K562 (cell line): ENCODE results near the gene EPS8L1. TPM values are rescaled to one million over a fixed set of nuclear protein-coding genes. Genes with fewer than 3 reads are reported as not detected.

Source experiments
- ARID2 ChIP-seq: fragments of 450-650 bp; IDR thresholded peaks from 2 replicates; pipeline ENCODE4 v1.6.1; 2017; ENCODE audit warnings: antibody characterized with exemption, mild to moderate bottlenecking
- ARID4B ChIP-seq: sonication (generic); formaldehyde crosslinking; IDR thresholded peaks from 2 replicates; pipeline ENCODE4 v1.8.0; 2022; ENCODE audit warnings: mild to moderate bottlenecking, missing genetic modification reagents
- CTCFL ChIP-seq: IDR thresholded peaks from 2 replicates; pipeline ENCODE4 v1.6.1; 2011; ENCODE audit warnings: borderline replicate concordance, low read depth, mild to moderate bottlenecking, moderate library complexity, low read length; ENCODE audit not compliant: insufficient read depth, poor library complexity, severe bottlenecking
- HDAC1 ChIP-seq, 2 experiments: fragments of 450-650 bp; IDR thresholded peaks; 2 replicates each; pipeline ENCODE4 v1.6.1; 2016 to 2017; ENCODE audit warnings: inconsistent platforms in 1 of 2, mild to moderate bottlenecking in 1 of 2, moderate library complexity in 1 of 2
- HDGF ChIP-seq: fragments of 450-650 bp; IDR thresholded peaks from 2 replicates; pipeline ENCODE4 v1.6.1; 2016
- HIVEP1 ChIP-seq: fragments of 250-450 bp; sonication (Bioruptor Pico); IDR thresholded peaks from 2 replicates; pipeline ENCODE4 v1.4.0; 2020; ENCODE audit warnings: mild to moderate bottlenecking
- OTX1 ChIP-seq: fragments of 450-650 bp; formaldehyde crosslinking; IDR thresholded peaks from 2 replicates; pipeline ENCODE4 v1.4.0; 2022; ENCODE audit warnings: mild to moderate bottlenecking
- PHB2 ChIP-seq: fragments of 450-650 bp; IDR thresholded peaks from 2 replicates; pipeline ENCODE4 v1.6.1; 2017; ENCODE audit warnings: low read depth
- POLR2AphosphoS5 ChIP-seq: IDR thresholded peaks from 2 replicates; pipeline ENCODE4 v1.6.1; 2011; ENCODE audit warnings: mild to moderate bottlenecking, low read depth, low read length, moderate library complexity; ENCODE audit not compliant: control insufficient read depth, insufficient read depth
- RBBP5 ChIP-seq: fragments of 200-600 bp; sonication (generic); IDR thresholded peaks from 2 replicates; pipeline ENCODE4 v1.6.1; 2012; ENCODE audit warnings: borderline replicate concordance, mild to moderate bottlenecking, low read length, control low read depth, inconsistent platforms; ENCODE audit not compliant: insufficient read depth, poor library complexity, severe bottlenecking
- SIX5 ChIP-seq, 2 experiments: IDR thresholded peaks; 2 replicates each; pipeline ENCODE4 v1.6.1; 2011; ENCODE audit warnings: low read length in 2 of 2, borderline replicate concordance in 1 of 2, low read depth in 1 of 2, mild to moderate bottlenecking in 1 of 2, moderate library complexity in 1 of 2; ENCODE audit not compliant: insufficient read depth in 1 of 2
- TEAD4 ChIP-seq, 2 experiments: sonication (generic) in 1 of 2; formaldehyde crosslinking in 1 of 2; IDR thresholded peaks; 2 replicates each; pipeline versions ENCODE4 v1.6.1 to v1.8.0; 2012 to 2022; ENCODE audit warnings: borderline replicate concordance in 1 of 2, inconsistent platforms in 1 of 2, low read length in 1 of 2, mild to moderate bottlenecking in 1 of 2, missing genetic modification reagents in 1 of 2
- VEZF1 ChIP-seq: fragments of 200-800 bp; sonication (Bioruptor generic); IDR thresholded peaks from 2 replicates; pipeline ENCODE4 v1.6.1; 2017; ENCODE audit warnings: missing genetic modification characterization, missing compliant biosample characterization
- ZNF143 ChIP-seq: sonication (generic); formaldehyde crosslinking; IDR thresholded peaks from 2 replicates; pipeline ENCODE4 v1.9.0; 2022; ENCODE audit warnings: mild to moderate bottlenecking, missing genetic modification reagents
- ZNF24 ChIP-seq: fragments of 450-650 bp; IDR thresholded peaks from 2 replicates; pipeline ENCODE4 v1.6.1; 2016
- polyA plus RNA-seq, 8 experiments: library from polyadenylated mRNA; depleted of rRNA in 4 of 8; stranded (reverse) in 5 of 8; unstranded in 3 of 8; fragments of >200 nt; fragmentation: Nextera tagmentation in 2 of 8; fragmentation: Illumina TruSeq in 1 of 8; extraction: Ambion mirVana in 2 of 8; extraction: Trizol in 1 of 8; gene quantifications; 2 replicates each; pipeline versions ENCODE4 v1.2.1 to v1.2.3, GENCODE V29; 2011 to 2014; ENCODE audit warnings: inconsistent platforms in 1 of 8, missing spikeins in 1 of 8
- total RNA-seq, 7 experiments: library from RNA; depleted of rRNA in 6 of 7; stranded (reverse); fragments of >200 nt in 6 of 7; fragmentation: Illumina TruSeq in 2 of 7; extraction: Trizol in 2 of 7; gene quantifications; 2 replicates each; pipeline versions ENCODE4 v1.2.1 to v1.2.3, GENCODE V29; 2011 to 2021; ENCODE audit warnings: low replicate concordance in 1 of 7
- TF ChIP-seq, protein P1 (sequence below): fragments of 450-650 bp; formaldehyde crosslinking; IDR thresholded peaks from 2 replicates; pipeline ENCODE4 v1.4.0; 2020; ENCODE audit warnings: mild to moderate bottlenecking, mixed read lengths

The EPS8L1 gene
- total and polyA plus RNA-seq, 9 of the 15 experiments (the other 6 are each of a cell fraction or from before 2014, with no cell fraction given) = 0.35 to 22.1 (median 11.9) TPM

DNA sequence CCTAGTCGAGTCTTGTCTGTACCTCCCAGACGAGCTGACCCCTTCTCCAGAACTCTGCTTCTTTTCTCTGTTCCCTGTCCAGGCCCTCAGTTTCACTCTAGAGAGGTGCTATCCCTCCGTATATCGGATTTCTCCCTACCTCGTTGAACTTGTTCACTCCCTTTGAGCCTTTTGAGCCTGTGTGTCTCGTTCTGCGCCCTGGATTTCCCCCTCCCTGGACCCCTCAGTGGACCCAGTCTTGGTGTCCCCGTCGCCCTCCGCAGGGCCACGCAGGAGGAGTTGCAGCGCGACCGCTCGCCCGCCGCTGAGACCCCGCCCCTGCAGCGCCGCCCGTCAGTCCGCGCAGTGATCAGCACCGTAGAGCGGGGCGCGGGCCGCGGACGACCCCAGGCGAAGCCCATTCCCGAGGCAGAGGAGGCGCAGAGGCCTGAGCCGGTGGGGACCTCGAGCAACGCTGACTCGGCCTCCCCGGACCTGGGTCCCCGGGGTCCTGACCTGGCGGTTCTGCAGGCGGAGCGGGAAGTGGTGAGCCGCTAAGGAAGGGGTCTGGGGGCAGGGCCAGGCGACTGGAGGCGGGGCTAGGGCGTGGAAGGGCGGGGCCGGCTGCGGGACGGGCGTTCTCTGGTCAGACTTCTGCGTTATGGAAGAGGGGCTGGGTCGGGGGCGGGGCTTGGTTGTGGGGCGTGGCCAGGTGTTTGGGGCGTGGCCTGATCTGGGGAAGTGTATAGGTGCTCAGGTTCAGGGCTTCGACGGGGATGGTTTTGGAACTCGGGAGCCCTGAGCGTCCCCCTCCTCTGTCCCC lies 5.5 kb downstream of the EPS8L1 start (continued):
- TF ChIP-seq ARID4B (CRISPR knock-in tag) = peak; percentile 58
- 0 out of 2 replicates have a peak, but pooled peaks have one; percentile 26 for TF ChIP-seq TEAD4 (IDR thresholded peaks at IDR 0.05; ENCODE audit: low read length)
- TF ChIP-seq TEAD4 (CRISPR knock-in tag; IDR thresholded peaks at IDR 0.05; ENCODE audit: borderline replicate concordance) = no peak
- peak in 1 of 2 experiments; percentile 80; a peak in 2 of 4 replicates for TF ChIP-seq HDAC1 (IDR thresholded peaks at IDR 0.05)
- TF ChIP-seq ZNF143 (CRISPR knock-in tag) = peak; percentile 49; the same call in 1 of the 2 replicates
- TF ChIP-seq ARID2 = 0 out of 2 replicates have a peak, but pooled peaks have one; percentile 13
- TF ChIP-seq POLR2AphosphoS5 = peak; percentile 55; the same call in 1 of the 2 replicates
- peak; percentile 48 for TF ChIP-seq RBBP5
- TF ChIP-seq ZNF24 = no peak
- 0 out of 2 replicates have a peak, but pooled peaks have one; percentile 57 for TF ChIP-seq HDGF
- TF ChIP-seq OTX1 (CRISPR knock-in tag) = peak; percentile 72; the same call in 1 of the 2 replicates
- TF ChIP-seq CTCFL = peak; percentile 3
- TF ChIP-seq SIX5 (IDR thresholded peaks at IDR 0.05; ENCODE audit: borderline replicate concordance in 1 of 2, insufficient read depth in 1 of 2, low read depth in 1 of 2, low read length in 2 of 2) = no peak
- TF ChIP-seq, protein P1, sequence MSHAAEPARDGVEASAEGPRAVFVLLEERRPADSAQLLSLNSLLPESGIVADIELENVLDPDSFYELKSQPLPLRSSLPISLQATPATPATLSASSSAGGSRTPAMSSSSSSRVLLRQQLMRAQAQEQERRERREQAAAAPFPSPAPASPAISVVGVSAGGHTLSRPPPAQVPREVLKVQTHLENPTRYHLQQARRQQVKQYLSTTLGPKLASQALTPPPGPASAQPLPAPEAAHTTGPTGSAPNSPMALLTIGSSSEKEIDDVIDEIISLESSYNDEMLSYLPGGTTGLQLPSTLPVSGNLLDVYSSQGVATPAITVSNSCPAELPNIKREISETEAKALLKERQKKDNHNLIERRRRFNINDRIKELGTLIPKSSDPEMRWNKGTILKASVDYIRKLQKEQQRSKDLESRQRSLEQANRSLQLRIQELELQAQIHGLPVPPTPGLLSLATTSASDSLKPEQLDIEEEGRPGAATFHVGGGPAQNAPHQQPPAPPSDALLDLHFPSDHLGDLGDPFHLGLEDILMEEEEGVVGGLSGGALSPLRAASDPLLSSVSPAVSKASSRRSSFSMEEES (CRISPR knock-in tag) = no peak
- peak; percentile 66 for TF ChIP-seq VEZF1 (CRISPR knock-in tag)
- no peak for TF ChIP-seq PHB2
- TF ChIP-seq HIVEP1 (CRISPR knock-in tag) = peak; percentile 23; the same call in 1 of the 2 replicates
